Prostate gland (tissue), 2 donors: ENCODE measurements around the gene SORBS1.

Experiments
- CTCF ChIP-seq, 4 experiments: fragments of 200-600 bp in 2 of 4; fragments of 450-650 bp in 2 of 4; sonication (generic) in 2 of 4; IDR thresholded peaks; 1 replicate in 3 of 4; 2 replicates in 1 of 4; pipeline ENCODE4 v1.5.1; 2016 to 2019; ENCODE audit warnings: antibody characterized with exemption in 4 of 4, mild to moderate bottlenecking in 2 of 4, moderate library complexity in 2 of 4
- POLR2A ChIP-seq: fragments of 450-650 bp; IDR thresholded peaks from one replicate; pipeline ENCODE4 v1.6.1; 2016; ENCODE audit warnings: antibody characterized with exemption, mild to moderate bottlenecking
- POLR2AphosphoS5 ChIP-seq: sonication (generic); formaldehyde crosslinking; IDR thresholded peaks from one replicate; pipeline ENCODE4 v1.6.1; 2017; ENCODE audit warnings: antibody characterized with exemption

GRCh38 chr10:95279042-95279820, 281.9 kb downstream of the SORBS1 start:
- no peak for TF ChIP-seq POLR2AphosphoS5
- TF ChIP-seq CTCF (IDR thresholded peaks at IDR 0.05) = no peak
- TF ChIP-seq POLR2A = no peak
